NCI-H345 treated with DMSO at 0.1 percent for 48 hours (cell line): Measurements from ENCODE around the gene TNF.
"Not testable (repeated sequence)": the region's sequence is repeated elsewhere in the genome, so short reads cannot be mapped to it uniquely, and the experiment has no call there.

Experiments
- DNase-seq: peaks from one replicate; lab custom pipeline; 2025; ENCODE audit not compliant: unreplicated experiment; lab: John Stamatoyannopoulos, UW

Gene TNF

GRCh38 chr6:31587791-31588777 lies 12.7 kb downstream of the TNF start:
- DNase-seq, result no peak

GRCh38 chr6:31588871-31589650 lies 13.7 kb downstream of the TNF start:
- DNase-seq, result no peak

GRCh38 chr6:31590691-31591090 lies 15.3 kb downstream of the TNF start:
- not testable (repeated sequence) for DNase-seq

GRCh38 chr6:31592396-31592771 lies 17.0 kb downstream of the TNF start:
- DNase-seq, result no peak

- no peak for DNase-seq
These were observed 21.6 kb downstream of the TNF start for GRCh38 chr6:31597006-31597405.

- DNase-seq, result no peak
These were observed 32.0 kb downstream of the TNF start for GRCh38 chr6:31607317-31607716.

GRCh38 chr6:31609519-31610406 lies 34.4 kb downstream of the TNF start:
- DNase-seq, result no peak

- DNase-seq, result no peak
These were observed 35.6 kb downstream of the TNF start for GRCh38 chr6:31610968-31611367.

GRCh38 chr6:31614075-31614619 lies 38.8 kb downstream of the TNF start:
- DNase-seq, result no peak

- no peak for DNase-seq
These were observed 39.6 kb downstream of the TNF start, which contains the start of gene AIF1 for GRCh38 chr6:31614684-31615578. Gene AIF1 (plus strand): TSS chr6:31615234. CDS start chr6:31615330, 96 bp downstream.

- DNase-seq, result no peak
These were observed 40.4 kb downstream of the TNF start for GRCh38 chr6:31615748-31616147.

GRCh38 chr6:31617010-31617409 lies 41.6 kb downstream of the TNF start:
- DNase-seq, result no peak

- DNase-seq, result peak; percentile 97
These were observed 44.6 kb downstream of the TNF start for GRCh38 chr6:31619805-31620585.

GRCh38 chr6:31620586-31621319 lies 45.4 kb downstream of the TNF start, which contains the start of gene PRRC2A:
Gene PRRC2A (plus strand): TSS chr6:31620715. CDS start chr6:31622790, 2,075 bp downstream.
- DNase-seq, result peak; percentile 76

- DNase-seq, result no peak
These were observed 46.1 kb downstream of the TNF start for GRCh38 chr6:31621320-31621939.

- no peak for DNase-seq
These were observed 46.6 kb downstream of the TNF start for GRCh38 chr6:31621991-31622390.

- DNase-seq, result no peak
These were observed 47.3 kb downstream of the TNF start for GRCh38 chr6:31622684-31623091.

- DNase-seq, result no peak
These were observed 48.7 kb downstream of the TNF start for GRCh38 chr6:31624070-31624469.
